ENCODE measurements around the gene NDUFB3. TPM values are rescaled to one million over a fixed set of nuclear protein-coding genes. Genes with fewer than 3 reads are reported as not detected.
A peak's percentile ranks its signal among the peaks of the same experiment; 100 is the strongest.

Gene NDUFB3
- total and polyA plus RNA-seq, 8 donors = 58.2 to 92.9 (median 66.3) TPM

DNA sequence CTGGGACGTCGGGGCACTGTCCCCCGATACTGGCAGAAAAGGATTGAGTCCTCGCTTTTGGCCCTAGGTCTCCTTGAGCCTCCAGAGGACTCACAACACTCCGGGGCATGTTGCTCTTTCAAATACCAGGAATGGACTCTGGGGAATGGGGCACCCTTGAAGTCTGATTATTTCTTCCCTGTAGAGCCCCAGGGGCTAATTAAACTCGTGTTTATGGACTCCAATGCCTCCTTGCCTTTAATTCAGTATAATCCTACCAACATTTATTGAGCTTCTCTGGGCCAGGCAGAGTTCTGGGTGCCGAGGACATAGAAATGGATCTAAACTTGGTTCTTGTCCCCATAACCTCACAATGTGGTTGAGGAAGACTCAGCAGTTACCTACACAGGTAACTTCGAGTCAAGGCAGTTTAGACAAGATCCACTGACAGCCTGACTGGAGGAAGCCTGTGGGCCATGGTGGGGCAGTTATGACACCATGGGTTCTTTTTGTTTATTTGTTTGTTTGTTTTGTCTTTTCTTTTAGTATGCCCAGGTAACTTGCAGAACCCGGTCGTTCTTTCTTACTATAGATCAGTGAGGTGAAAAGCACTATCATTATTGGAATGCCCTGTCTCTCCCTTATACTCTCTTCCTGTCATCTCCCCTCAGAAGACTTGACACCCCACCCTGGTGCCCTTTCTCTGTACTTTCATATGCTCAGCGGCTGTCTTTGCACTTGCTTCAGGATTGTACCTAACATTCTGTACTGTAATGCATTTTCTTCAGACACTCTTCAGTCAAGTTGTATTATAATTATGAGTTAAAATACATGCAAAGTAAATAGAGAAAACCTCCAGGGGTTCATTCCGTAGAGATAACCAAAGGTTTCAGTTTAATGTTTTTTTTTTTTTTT, 47.4 kb downstream of the NDUFB3 start:
- peak; percentile 20 for ATAC-seq
- intact Hi-C loops (cut with DNase I) = no loop called here

DNA sequence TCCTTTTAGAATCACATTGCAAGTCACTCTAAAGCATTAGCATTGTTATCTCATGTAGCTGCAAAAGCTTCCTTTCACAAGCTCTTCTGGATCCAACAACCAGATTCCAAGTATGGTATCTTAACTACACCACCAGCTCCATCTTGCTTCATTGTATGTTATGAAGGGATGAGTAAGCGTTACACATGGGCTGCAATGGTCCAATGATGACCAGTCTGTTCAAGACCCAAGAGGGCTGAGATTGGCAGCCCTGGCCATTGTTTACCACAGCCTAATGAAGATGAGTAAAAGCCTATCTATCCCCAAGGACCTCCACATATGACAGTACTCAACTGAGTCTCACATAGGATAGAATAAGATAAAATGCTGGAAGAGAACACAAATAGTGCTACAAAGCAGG, 50.5 kb downstream of the NDUFB3 start:
- ATAC-seq (no peak), DNase-seq (no peak)
- intact Hi-C loops (cut with DNase I) = no loop called here
- TF ChIP-seq, protein P1, sequence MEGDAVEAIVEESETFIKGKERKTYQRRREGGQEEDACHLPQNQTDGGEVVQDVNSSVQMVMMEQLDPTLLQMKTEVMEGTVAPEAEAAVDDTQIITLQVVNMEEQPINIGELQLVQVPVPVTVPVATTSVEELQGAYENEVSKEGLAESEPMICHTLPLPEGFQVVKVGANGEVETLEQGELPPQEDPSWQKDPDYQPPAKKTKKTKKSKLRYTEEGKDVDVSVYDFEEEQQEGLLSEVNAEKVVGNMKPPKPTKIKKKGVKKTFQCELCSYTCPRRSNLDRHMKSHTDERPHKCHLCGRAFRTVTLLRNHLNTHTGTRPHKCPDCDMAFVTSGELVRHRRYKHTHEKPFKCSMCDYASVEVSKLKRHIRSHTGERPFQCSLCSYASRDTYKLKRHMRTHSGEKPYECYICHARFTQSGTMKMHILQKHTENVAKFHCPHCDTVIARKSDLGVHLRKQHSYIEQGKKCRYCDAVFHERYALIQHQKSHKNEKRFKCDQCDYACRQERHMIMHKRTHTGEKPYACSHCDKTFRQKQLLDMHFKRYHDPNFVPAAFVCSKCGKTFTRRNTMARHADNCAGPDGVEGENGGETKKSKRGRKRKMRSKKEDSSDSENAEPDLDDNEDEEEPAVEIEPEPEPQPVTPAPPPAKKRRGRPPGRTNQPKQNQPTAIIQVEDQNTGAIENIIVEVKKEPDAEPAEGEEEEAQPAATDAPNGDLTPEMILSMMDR (IDR thresholded peaks at IDR 0.05) = no peak
- Histone ChIP-seq H3K9me3 (no peaks in the 10 kb centered on the region), H3K27ac (peak overlapping the region; percentile 99 to 100), H3K36me3 (peaks cover 0 to 7% of the 10 kb centered on the region in 2 donors), H3K4me1 (peaks cover 47 to 66% of the 10 kb centered on the region in 2 donors), H3K27me3 (no peaks in the 10 kb centered on the region), H3K4me3 (peak overlapping the region in 1 of 2 donors; percentile 81)

More for the DNA sequence above, 47.4 kb downstream of the NDUFB3 start:
- DNase-seq = no peak
- H3K9me3 ChIP-seq = no peaks in the 10 kb centered on the region
- peaks cover 27 to 51% of the 10 kb centered on the region in 2 donors for H3K4me1 ChIP-seq
- peak overlapping the region; percentile 99 to 100 for H3K27ac ChIP-seq
- peaks cover 0 to 7% of the 10 kb centered on the region in 2 donors for H3K36me3 ChIP-seq
- no peaks in the 10 kb centered on the region for H3K27me3 ChIP-seq
- TF ChIP-seq, protein P1 (IDR thresholded peaks at IDR 0.05) = no peak
- peak overlapping the region; percentile 71 to 81 for H3K4me3 ChIP-seq

DNA sequence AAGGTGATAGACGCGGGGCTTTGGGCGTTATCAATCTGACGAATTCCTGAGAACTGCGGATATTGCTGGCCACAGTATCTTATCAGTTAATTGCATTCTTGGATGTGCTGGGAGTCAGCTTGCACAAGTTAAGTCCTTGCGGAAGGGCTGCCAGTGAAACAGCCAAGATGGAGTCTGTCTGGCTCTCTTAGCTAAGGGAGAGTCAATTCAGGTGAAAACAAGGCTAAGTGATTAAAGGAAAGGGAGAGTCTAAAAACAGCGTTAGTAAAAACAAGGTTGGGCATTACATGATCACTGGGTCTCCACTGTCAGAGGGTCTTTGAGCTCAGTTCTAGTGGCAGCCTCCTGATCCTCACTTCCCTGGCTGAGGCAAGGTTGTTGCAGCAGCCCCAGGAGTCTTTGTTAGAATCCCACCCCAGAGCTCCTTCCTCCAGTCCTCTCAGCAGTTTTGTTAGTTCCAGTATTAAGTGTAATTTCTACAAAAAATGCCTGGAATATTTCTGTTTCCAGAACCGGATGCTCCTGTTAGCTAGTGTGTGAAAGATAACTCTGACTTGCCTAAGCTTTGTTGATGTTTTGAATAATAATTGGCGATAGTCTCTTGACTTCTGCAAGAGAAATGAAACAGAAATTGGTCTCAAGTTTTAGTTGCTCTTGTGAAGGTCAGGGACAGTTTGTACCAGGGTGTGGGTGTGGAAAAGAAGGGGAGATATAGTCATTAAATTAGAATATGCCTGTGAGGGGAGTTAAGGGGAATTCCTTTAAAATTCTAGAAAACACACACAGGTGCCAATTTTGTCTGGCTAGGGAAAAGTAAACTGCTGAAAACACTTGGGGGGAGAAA, 54.7 kb downstream of the NDUFB3 start:
- TF ChIP-seq, protein P1 (IDR thresholded peaks at IDR 0.05) = no peak
- ATAC-seq (no peak), DNase-seq (no peak)
- peaks cover 0 to 21% of the 10 kb centered on the region in 2 donors for H3K36me3 ChIP-seq
- peak overlapping the region; percentile 99 to 100 for H3K27ac ChIP-seq
- H3K9me3 ChIP-seq = no peaks in the 10 kb centered on the region
- peaks cover 83 to 100% of the 10 kb centered on the region in 2 donors for H3K4me1 ChIP-seq
- H3K4me3 ChIP-seq = peak overlapping the region in 1 of 2 donors; percentile 81
- intact Hi-C loops (cut with DNase I) = no loop called here
- no peaks in the 10 kb centered on the region for H3K27me3 ChIP-seq

DNA sequence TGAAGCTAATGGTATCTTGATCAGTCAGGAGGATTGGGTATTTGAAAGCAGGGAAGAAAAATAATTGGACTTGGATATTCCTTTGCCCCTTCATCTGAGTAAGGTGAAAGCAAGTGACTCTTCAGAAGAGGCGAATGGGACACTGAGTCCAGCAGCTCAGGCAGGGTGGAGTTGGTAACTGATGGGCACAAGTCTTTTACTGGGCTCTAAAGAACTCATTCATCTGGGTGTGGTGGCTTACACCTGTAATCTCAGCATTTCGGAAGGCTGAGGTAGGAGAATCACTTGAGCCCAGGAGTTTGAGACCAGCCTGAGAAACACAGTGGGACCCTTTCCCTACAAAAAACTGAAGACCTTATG, 55.3 kb downstream of the NDUFB3 start:
- Histone ChIP-seq H3K4me3 (peak overlapping the region in 1 of 2 donors; percentile 81), H3K9me3 (no peaks in the 10 kb centered on the region), H3K4me1 (peaks cover 84 to 100% of the 10 kb centered on the region in 2 donors), H3K36me3 (peaks cover 0 to 27% of the 10 kb centered on the region in 2 donors), H3K27ac (peak overlapping the region; percentile 99 to 100), H3K27me3 (no peaks in the 10 kb centered on the region)
- no peak for ATAC-seq
- TF ChIP-seq, protein P1 (IDR thresholded peaks at IDR 0.05) = no peak
- no peak for DNase-seq
- intact Hi-C loops (cut with DNase I) = no loop called here
